Gastroesophageal sphincter (tissue), 3 donors: Measurements from ENCODE around the gene EARS2.

ENCODE experiments used
- EP300 ChIP-seq: sonication (generic); formaldehyde crosslinking; IDR thresholded peaks from one replicate; pipeline ENCODE4 v1.6.1; 2017; ENCODE audit warnings: antibody characterized with exemption, mild to moderate bottlenecking
- TF ChIP-seq, protein P1 (sequence below), 4 experiments: fragments of 200-600 bp in 2 of 4; fragments of 450-650 bp in 2 of 4; sonication (generic) in 1 of 4; IDR thresholded peaks; one replicate each; pipeline ENCODE4 v1.5.1; 2017 to 2019; ENCODE audit warnings: antibody characterized with exemption in 4 of 4, mild to moderate bottlenecking in 2 of 4, moderate library complexity in 2 of 4

DNA sequence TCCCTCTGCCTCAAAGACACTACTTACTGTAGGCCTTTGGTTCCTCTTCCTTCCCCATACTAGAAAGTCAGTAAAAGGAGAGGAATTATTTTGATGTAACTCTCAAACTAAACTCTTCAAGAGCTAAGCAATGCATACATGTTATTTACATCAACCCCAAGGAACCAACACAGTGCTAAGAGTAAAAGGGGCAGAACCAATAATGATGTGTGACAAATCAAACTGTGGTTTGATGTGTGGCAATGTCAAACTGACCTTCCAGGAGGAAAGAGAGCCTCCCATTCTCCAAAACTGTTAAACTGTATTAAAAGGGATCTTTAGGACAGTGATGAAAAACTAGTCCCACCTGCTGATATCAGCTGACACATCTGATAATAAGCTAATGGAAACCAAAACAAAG is 23.2 kb upstream of the EARS2 start:
- TF ChIP-seq, protein P1, sequence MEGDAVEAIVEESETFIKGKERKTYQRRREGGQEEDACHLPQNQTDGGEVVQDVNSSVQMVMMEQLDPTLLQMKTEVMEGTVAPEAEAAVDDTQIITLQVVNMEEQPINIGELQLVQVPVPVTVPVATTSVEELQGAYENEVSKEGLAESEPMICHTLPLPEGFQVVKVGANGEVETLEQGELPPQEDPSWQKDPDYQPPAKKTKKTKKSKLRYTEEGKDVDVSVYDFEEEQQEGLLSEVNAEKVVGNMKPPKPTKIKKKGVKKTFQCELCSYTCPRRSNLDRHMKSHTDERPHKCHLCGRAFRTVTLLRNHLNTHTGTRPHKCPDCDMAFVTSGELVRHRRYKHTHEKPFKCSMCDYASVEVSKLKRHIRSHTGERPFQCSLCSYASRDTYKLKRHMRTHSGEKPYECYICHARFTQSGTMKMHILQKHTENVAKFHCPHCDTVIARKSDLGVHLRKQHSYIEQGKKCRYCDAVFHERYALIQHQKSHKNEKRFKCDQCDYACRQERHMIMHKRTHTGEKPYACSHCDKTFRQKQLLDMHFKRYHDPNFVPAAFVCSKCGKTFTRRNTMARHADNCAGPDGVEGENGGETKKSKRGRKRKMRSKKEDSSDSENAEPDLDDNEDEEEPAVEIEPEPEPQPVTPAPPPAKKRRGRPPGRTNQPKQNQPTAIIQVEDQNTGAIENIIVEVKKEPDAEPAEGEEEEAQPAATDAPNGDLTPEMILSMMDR (IDR thresholded peaks at IDR 0.05) = no peak
- TF ChIP-seq EP300 = no peak
